Measurements from ENCODE around the gene STK17A.
A peak's percentile ranks its signal among the peaks of the same experiment; 100 is the strongest.
"Not testable (repeated sequence)": the region's sequence is repeated elsewhere in the genome, so short reads cannot be mapped to it uniquely, and the experiment has no call there.

STK17A gene

GRCh38 chr7:43602256-43602655 lies 19.3 kb downstream of the STK17A start:
- no peak for DNase-seq

- no peak for DNase-seq
Observed at GRCh38 chr7:43604251-43604650, 21.3 kb downstream of the STK17A start.

DNA sequence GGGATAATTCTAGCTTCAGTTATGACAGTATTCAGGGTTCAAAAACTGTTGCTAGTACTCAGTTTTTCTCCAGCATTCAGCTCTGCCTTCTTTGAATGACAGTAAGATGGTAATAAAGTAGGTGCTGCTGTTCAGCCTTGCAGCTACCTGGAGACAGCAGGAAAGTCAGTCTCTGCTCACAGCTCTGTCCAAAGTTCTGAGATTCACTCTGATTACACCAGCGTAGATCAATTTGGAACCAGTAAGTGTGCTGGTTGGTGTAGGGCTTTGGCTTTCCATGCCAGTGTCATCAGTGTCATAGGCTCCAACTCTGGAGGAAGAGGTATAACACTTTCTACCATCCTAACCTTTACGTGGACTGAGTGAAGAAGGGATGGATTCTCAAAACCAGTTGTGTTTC lies 26.2 kb downstream of the STK17A start:
- no peak for DNase-seq

GRCh38 chr7:43612128-43612527 lies 29.2 kb downstream of the STK17A start:
- no peak for DNase-seq

DNA sequence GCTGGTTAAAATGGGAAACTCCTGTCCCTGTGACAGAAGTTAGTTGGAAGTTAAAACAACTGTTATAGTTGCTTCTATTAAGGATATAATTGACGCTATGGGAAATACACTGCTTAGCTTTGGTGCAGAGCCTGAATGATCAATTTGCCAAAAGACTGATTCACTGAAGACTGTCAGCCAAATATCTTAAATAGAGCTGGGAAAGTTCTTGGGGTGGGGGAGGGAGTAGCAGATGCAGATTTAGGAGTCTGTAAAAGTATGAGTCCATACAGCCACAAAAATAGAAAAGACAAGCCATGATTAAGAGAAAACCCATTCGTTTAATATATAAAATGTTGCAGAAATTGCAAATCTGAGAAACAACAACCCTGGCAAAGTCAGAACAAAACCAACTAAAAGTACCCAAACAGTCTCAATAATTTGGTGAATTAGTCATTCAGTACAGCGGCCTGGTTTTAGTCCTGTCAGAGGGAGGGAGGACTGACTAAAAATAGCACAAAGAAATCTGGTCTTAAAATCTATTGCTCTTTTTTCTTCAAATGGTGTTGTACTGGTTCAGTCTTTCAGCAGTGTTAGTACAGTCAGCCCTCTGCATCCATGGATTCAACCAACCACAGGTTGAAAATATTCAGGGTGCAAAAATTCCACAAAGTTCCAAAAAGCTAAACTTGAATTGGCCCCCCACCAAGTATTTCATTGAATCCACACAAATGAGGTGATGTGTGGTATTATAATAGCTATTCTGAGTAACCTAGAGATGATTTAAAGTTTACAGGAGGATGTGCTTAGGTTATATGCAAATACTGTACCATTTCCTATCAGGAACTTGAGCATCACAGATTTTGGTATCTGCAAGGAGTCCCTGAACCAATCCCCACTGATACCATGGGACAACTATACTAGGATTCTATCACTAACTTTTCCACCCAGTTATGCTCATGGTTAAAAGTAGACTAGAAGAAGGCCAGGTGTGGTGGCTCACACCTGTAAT lies 30.0 kb downstream of the STK17A start:
- DNase-seq: no peak

DNA sequence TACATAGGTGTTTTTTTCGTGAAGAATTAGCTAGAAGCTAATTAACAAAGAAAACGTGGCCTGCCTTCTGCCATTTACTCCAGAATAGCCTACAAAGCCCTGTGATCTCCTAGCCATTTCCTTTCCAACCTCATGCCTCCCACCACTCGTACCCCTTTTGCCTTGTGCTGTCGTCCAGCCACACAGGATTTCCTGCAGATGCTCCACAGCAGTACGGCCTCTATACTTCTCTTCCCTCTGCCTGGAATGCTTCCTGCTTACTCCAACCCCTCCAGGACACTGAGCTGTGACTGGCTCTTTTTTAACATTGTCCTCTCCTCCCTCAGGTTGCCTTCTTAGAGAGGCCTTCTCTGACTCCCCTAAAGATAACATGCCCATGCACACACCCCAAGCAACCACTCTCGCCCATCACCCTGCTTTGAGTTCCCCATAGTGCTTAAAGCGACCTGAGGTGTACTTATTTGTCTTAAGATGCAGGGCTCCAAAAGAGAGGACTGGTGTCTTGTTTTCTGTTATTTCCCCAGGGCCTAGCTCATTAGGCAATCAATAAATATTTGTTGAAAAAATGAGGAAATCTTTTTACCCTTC lies 32.7 kb downstream of the STK17A start:
- DNase-seq: no peak

GRCh38 chr7:43616977-43617376 lies 34.1 kb downstream of the STK17A start:
- no peak for DNase-seq

DNA sequence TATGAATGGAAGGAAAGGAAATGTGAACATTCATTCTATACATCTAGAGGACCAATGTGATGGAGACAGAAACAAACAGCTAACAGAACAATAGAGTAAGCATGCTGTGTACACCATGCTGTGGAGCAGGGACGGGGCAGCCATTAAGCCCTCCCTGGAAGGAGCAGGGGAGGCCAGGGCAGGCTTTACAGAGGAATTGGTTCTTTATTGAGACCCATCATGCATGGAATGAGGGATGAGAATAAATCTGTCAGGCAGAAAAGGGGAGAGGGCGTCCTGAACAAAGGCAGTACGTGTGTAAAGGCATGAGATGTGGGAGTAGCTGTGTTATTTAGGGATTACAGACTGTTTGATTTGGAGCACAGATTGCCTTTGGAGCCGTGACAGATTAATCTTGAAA lies 35.2 kb downstream of the STK17A start:
- no peak for DNase-seq

DNA sequence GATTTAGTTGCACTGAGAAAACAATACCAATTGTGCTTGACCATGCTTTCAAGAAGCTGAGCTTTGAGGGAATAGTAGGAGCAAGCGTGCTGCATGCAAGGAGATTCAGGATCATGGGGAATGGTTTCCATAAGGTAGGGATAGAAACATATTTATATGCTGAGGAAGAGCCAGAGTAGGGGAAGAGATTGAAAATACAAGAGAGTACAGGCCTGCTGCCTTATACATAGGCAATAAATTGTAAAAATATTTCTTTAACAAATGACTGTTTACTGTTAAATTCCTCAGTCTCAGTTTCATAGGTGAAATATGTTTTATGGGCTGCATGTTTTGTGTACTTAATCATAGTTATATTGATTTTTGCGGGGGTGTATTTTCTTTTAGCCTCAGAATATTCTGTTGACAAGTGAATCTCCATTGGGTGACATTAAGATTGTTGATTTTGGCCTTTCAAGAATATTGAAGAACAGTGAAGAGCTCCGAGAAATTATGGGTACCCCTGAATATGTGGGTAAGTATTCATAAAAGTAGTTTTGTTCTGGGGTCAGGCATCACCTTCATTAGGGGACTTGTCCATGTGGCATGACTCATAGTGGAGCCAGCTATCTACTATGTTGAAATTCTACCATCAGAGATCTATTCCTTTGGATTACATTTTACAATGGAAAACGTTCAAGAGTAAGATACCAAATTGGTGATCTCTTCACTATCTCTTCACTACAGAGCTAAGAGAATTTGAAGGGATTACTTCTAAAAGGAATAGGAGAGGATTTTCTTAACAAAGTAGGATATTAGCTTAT lies 36.5 kb downstream of the STK17A start:
- DNase-seq: peak; percentile 41 to 49

DNA sequence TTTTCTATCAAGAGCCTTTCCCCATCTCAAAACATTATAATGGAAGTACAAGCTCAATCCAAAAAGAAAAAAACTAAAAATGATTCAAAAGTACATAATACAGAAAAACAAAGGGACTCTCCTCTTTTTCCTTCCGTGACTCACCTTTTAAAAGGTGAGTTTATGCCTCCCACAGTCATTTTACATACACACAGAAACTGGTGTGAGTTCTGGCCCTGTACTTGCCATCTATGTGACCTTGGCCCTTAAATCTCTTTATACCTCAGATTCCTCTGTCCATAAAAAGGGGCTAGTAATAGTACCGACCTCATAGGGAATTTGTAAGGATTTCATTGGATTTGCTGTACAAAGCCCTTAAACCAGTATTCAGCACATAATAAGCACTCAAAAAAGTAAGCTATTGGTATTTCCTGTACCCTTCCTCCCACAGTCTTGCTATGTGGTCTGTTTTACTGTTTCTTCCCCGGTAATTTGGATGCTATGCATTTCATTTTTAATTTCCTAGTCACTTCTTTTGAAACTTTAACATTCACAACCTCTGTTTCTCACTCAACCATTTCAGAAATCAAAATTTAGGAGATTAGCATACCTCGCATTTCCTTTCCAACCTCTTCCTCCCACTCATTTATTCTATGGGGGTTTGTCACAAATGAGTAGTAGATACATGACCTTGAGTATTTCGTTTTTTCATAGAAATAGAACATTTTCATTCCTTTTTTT lies 39.0 kb downstream of the STK17A start:
- no peak for DNase-seq

GRCh38 chr7:43624156-43624555 lies 41.2 kb downstream of the STK17A start:
- no peak for DNase-seq

GRCh38 chr7:43625453-43625852 lies 42.5 kb downstream of the STK17A start:
- peak; percentile 54 to 59 for DNase-seq

DNA sequence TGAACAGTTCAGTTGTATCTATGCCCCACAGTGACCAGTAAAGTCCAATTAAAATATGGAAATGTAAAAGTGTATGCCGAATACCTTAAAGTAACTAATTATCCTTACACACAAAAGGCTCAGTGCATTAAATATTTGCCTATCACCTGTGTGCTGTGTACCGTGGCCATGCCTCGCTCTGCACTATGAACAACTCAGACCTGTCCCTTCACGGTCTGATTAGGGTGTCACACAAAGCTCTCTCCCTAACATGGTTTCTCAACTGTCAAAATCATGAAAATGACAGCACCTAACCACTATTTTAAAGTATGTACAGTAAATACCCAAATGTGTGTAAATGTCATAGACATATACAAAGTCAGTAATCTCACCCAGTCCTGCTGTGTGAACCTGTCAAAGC lies 43.1 kb downstream of the STK17A start:
- peak; percentile 95 to 97 for DNase-seq

GRCh38 chr7:43626695-43627094 lies 43.8 kb downstream of the STK17A start:
- no peak for DNase-seq

- not testable (repeated sequence) for DNase-seq
Observed at GRCh38 chr7:43627798-43628197, 44.9 kb downstream of the STK17A start.

DNA sequence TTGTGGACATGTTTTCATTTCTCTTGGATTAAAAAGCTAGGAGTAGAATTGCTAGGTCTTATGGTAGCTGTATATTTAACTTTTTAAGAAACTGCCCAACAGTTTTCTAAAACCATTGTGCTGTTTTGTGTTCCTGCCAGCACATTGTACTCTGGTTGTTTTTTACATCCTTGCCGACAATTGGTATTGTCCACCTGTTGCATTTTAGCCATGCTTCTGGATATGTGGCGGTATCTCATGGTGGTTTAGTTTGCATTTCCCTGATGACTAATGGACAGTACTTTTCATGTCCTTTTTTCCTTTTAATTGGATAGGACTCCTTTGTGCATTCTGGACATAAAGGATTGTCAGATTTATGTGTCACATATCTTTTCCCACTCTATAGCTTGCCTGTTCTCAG lies 45.5 kb downstream of the STK17A start:
- no peak for DNase-seq

DNA sequence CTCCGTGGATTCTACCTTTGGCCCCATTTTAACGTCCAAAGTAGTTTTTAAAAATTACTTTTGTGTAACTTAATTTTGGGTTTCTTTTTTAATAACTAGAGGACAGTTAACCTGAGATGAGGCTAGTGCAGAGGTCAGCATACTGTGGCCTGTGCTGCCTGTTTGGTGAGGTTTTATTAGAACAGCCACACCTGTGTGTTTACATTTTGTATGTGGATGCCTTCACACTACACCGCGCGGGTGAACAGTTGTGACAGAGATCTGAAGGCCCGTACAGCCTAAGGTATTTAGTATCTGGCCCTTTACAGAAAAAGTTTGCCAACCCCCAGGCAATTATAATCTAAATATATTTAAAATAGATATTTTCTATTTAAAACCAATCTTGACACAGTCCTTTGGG lies 46.9 kb downstream of the STK17A start:
- DNase-seq: no peak

- DNase-seq: no peak
Observed at GRCh38 chr7:43630482-43630881, 47.6 kb downstream of the STK17A start.

- no peak for DNase-seq
Observed at GRCh38 chr7:43631559-43631958, 48.7 kb downstream of the STK17A start.

- no peak for DNase-seq
Observed at GRCh38 chr7:43632746-43633145, 49.8 kb downstream of the STK17A start.

DNA sequence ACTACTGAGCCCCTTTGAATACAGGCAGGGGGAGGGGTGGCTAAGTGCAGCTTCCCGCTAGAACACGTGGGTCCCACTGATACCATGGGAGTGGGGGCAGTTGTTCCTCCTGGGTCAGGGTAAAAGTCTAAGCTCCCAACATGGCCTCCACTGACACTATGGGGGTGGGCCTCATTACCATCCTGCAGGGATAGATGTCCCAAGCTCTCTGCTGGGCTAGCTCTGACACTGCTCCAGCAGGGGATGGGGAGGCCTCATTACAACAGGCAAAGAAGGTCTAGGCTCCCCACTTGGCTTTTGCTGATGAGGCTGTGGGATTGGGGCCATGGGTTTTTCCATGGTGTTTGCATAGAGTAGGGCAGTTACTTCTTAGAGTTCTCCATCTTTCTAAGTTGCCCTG lies 51.5 kb downstream of the STK17A start:
- no peak for DNase-seq

DNA sequence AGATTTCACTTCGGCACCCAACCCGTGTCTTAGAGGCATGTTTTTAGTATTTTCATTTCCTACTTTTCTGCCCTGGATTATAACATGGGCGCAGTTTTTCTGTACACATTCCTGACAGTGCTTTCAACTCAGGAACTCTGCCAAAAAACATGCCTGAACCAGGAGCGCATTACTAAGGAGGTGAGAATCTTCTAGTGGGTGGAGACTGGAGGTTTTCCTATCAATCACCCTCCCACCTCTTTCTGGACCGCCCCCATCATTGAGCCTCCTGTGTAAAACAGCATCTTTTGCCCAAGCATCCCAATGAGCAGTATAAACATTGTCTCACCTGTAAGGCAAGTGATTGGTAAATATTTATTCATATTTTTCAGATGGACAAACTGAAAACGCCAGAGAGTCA lies 53.2 kb downstream of the STK17A start:
- no peak for DNase-seq

Measured in NCI-H526 (cell line).